Gastrocnemius medialis (tissue), 4 donors: ENCODE results near the gene MEGF11. TPM values are rescaled to one million over a fixed set of nuclear protein-coding genes. Genes with fewer than 3 reads are reported as not detected.

Experiments used
- ATAC-seq, 2 donors: fragments of 150-250 bp; one replicate each; pipeline ENCODE4 v1.9.1; 2016
- DNase-seq, 2 donors: peaks; one replicate each; pipeline ENCODE4 v3.0.0-alpha.2; 2019
- H3K27ac ChIP-seq, 4 donors: fragments of 200-600 bp; sonication (generic); 1 replicate in 1 of 4; 2 replicates in 3 of 4; pipeline ENCODE4 v1.5.1; 2016 to 2018; ENCODE audit warnings: mild to moderate bottlenecking in 2 of 4, moderate library complexity in 1 of 4
- H3K27me3 ChIP-seq, 3 donors: fragments of 200-600 bp; sonication (generic) in 2 of 3; 1 replicate in 1 of 3; 2 replicates in 2 of 3; pipeline versions ENCODE4 v1.5.1 to v1.6.0; 2016 to 2019; ENCODE audit warnings: mild to moderate bottlenecking in 1 of 3, moderate library complexity in 1 of 3
- H3K36me3 ChIP-seq, 2 donors: fragments of 200-600 bp; sonication (generic) in 1 of 2; one replicate each; pipeline ENCODE4 v1.5.1; 2017 to 2018
- H3K4me1 ChIP-seq, 2 donors: fragments of 200-600 bp; sonication (generic) in 1 of 2; one replicate each; pipeline ENCODE4 v1.5.1; 2016 to 2017; ENCODE audit warnings: mild to moderate bottlenecking in 2 of 2
- H3K4me3 ChIP-seq, 4 donors: fragments of 200-600 bp; sonication (generic) in 3 of 4; 1 replicate in 1 of 4; 2 replicates in 3 of 4; pipeline ENCODE4 v1.5.1; 2016 to 2019; ENCODE audit warnings: mild to moderate bottlenecking in 2 of 4
- H3K9me3 ChIP-seq, 3 donors: fragments of 200-600 bp; sonication (generic) in 2 of 3; 1 replicate in 1 of 3; 2 replicates in 2 of 3; pipeline ENCODE4 v1.5.1; 2016 to 2019
- POLR2A ChIP-seq, 2 donors: fragments of 450-650 bp; IDR thresholded peaks; one replicate each; pipeline ENCODE4 v1.6.1; 2017; ENCODE audit warnings: antibody characterized with exemption in 2 of 2, mild to moderate bottlenecking in 2 of 2, moderate library complexity in 2 of 2
- in situ Hi-C, 4 donors: fragments of 200-750 bp; cut with MboI; loops; one replicate each; pipeline versions ENCODE4 v1.15.0 to v1.8.0; 2017; ENCODE audit warnings: low sequenced_read_pairs in 4 of 4
- intact Hi-C: fragments of 100-400 bp; cut with DNase I; formaldehyde crosslinking; loops from one replicate; pipeline ENCODE4 v1.15.1; 2023; ENCODE audit warnings: low total_unique reads
- total RNA-seq, 4 donors: library from RNA; depleted of rRNA; stranded (reverse); fragments of >200 nt; gene quantifications; one replicate each; pipeline versions ENCODE4 v1.1.0 to v1.2.3, GENCODE V29; 2016
- TF ChIP-seq, protein P1 (sequence below), 5 experiments: fragments of 450-650 bp in 3 of 5; fragments of 200-600 bp in 2 of 5; sonication (generic) in 2 of 5; IDR thresholded peaks in 4 of 5; conservative IDR thresholded peaks in 1 of 5; 1 replicate in 4 of 5; 2 replicates in 1 of 5; pipeline ENCODE4 v1.5.1; 2016 to 2019; ENCODE audit warnings: antibody characterized with exemption in 5 of 5, mild to moderate bottlenecking in 3 of 5, moderate library complexity in 3 of 5

MEGF11 gene
- total RNA-seq, 4 donors from 2014 or later = not detected

DNA sequence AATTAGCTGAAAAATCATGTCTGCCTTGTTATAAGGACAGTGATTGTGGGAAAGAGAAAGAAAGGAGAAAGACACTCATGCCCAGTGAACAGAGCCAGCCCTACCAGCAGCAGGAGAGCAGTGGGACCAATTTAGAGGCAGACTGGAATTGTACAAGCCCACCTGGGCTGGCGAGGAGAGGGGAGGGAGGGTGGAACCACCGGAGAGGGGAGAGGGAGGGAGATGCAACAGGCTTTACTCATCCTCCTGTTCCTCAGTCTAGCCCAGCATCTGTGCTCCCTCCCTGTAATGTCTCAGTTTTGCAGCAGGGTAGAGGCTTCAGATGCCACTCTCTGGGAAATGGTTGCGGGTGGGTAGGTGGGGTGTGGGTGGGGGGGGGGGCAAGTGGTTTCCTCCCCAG is 329.5 kb downstream of the MEGF11 start:
- no peak for ATAC-seq
- TF ChIP-seq, protein P1, sequence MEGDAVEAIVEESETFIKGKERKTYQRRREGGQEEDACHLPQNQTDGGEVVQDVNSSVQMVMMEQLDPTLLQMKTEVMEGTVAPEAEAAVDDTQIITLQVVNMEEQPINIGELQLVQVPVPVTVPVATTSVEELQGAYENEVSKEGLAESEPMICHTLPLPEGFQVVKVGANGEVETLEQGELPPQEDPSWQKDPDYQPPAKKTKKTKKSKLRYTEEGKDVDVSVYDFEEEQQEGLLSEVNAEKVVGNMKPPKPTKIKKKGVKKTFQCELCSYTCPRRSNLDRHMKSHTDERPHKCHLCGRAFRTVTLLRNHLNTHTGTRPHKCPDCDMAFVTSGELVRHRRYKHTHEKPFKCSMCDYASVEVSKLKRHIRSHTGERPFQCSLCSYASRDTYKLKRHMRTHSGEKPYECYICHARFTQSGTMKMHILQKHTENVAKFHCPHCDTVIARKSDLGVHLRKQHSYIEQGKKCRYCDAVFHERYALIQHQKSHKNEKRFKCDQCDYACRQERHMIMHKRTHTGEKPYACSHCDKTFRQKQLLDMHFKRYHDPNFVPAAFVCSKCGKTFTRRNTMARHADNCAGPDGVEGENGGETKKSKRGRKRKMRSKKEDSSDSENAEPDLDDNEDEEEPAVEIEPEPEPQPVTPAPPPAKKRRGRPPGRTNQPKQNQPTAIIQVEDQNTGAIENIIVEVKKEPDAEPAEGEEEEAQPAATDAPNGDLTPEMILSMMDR (IDR thresholded peaks at IDR 0.05 in 4 of 5, conservative IDR thresholded peaks at IDR 0.05 in 1 of 5) = no peak
- no peak for TF ChIP-seq POLR2A (IDR thresholded peaks at IDR 0.05)
- H3K4me3 ChIP-seq = no peak overlapping the region
- no peak overlapping the region for H3K27ac ChIP-seq
- no peaks in the 10 kb centered on the region for H3K4me1 ChIP-seq
- DNase-seq = no peak
- in situ Hi-C loops (no loop called here), intact Hi-C loops (no loop called here)
- H3K36me3 ChIP-seq = no peaks in the 10 kb centered on the region
- H3K27me3 ChIP-seq = no peaks in the 10 kb centered on the region
- no peaks in the 10 kb centered on the region for H3K9me3 ChIP-seq

DNA sequence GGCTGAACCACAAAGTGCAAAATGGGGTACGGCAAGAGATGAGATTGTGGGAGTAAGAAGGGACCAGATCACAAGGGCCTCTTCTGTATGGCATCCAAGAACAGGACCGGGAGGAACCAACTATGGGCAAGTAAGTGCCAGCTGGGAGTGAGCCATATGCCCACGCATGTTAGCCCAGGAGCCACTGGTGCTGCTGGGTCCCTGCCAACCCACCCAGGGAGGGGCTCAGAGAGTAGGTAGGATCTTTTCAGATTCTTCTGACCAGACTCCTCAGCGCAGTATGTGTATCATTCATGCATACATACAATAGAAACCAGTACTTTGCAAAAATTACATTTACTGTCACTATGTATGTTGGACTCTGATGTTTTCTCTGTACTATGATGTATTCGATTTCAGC is 330.3 kb downstream of the MEGF11 start:
- Histone ChIP-seq H3K27ac (no peak overlapping the region), H3K36me3 (no peaks in the 10 kb centered on the region), H3K9me3 (no peaks in the 10 kb centered on the region), H3K4me3 (no peak overlapping the region), H3K4me1 (no peaks in the 10 kb centered on the region), H3K27me3 (no peaks in the 10 kb centered on the region)
- DNase-seq (no peak), ATAC-seq (no peak)
- TF ChIP-seq, protein P1 (IDR thresholded peaks at IDR 0.05 in 4 of 5, conservative IDR thresholded peaks at IDR 0.05 in 1 of 5) = no peak
- no peak for TF ChIP-seq POLR2A (IDR thresholded peaks at IDR 0.05)
- in situ Hi-C loops (no loop called here), intact Hi-C loops (no loop called here)

DNA sequence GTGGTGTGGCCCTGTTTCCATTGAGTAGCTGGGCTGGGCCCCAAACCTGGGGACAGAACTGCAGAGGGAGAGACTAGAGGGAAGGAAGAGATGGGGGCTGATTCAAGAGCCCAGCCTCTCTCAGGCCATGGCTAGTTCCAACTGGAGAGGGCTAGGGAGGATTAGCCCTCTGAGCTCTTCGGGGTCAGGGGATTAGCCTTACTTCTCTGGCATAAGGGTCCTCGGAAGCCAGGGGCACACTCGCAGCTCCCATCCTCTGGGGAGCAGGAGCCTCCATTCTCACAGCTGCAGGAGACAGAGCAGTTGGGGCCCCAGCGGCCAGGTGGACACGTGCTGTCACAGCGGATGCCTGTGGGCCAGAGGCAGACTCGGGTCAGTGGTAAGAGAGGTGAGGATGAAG is 330.9 kb downstream of the MEGF11 start:
- Histone ChIP-seq H3K9me3 (no peaks in the 10 kb centered on the region), H3K36me3 (no peaks in the 10 kb centered on the region), H3K4me3 (no peak overlapping the region), H3K4me1 (no peaks in the 10 kb centered on the region), H3K27me3 (no peaks in the 10 kb centered on the region), H3K27ac (no peak overlapping the region)
- ATAC-seq (no peak), DNase-seq (no peak)
- in situ Hi-C loops (no loop called here), intact Hi-C loops (no loop called here)
- TF ChIP-seq, protein P1 (IDR thresholded peaks at IDR 0.05 in 4 of 5, conservative IDR thresholded peaks at IDR 0.05 in 1 of 5) = no peak
- TF ChIP-seq POLR2A (IDR thresholded peaks at IDR 0.05) = no peak

DNA sequence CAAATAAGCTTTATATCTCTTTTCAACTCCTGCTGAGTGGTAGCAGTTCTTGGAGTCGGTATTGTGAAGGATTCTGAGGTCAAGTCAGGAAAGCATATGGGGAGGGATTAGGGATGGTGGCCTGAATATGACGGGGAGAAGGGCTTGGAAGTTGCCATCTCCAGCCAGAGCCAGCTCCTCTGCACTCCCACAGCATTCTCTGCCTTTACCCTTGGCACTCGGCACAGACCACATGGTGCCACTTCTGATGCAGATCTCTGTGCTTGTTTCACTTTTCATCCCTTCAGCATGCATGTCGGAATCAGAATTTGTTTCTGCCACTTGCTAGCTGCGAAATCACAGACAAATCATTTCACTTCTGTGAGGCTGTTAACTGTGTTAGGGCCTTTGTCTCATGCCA is 331.8 kb downstream of the MEGF11 start:
- DNase-seq (no peak), ATAC-seq (no peak)
- intact Hi-C loops = no loop called here
- Histone ChIP-seq H3K36me3 (no peaks in the 10 kb centered on the region), H3K27ac (no peak overlapping the region), H3K9me3 (no peaks in the 10 kb centered on the region), H3K27me3 (no peaks in the 10 kb centered on the region), H3K4me1 (peaks cover 0 to 2% of the 10 kb centered on the region in 2 donors), H3K4me3 (no peak overlapping the region)
- TF ChIP-seq, protein P1 (IDR thresholded peaks at IDR 0.05 in 4 of 5, conservative IDR thresholded peaks at IDR 0.05 in 1 of 5) = no peak
- no peak for TF ChIP-seq POLR2A (IDR thresholded peaks at IDR 0.05)
- in situ Hi-C loops = no loop called here

DNA sequence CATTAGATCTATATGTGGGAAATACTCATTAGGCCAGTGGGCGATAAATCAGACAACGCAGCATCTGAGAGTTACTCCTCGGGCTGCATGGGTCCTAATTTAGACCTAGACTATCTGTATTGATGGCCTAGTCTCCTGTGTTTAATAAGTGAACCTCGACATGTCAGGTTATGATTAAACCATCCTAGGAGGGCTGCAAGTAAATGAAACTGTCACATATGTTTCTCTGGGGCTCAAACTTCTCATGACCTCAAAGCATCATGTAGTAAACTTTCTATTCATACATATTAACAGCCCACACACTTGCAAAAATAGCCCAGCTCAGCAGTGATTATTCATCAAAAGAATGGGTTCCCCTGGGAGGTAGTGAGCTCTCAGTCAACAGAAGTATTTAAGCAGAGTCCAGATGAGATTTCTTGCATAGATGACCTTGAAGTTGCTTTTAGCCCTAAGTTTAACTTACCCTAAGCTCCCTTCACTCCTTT is 332.7 kb downstream of the MEGF11 start:
- Histone ChIP-seq H3K27ac (no peak overlapping the region), H3K4me3 (no peak overlapping the region), H3K36me3 (no peaks in the 10 kb centered on the region), H3K9me3 (no peaks in the 10 kb centered on the region), H3K27me3 (no peaks in the 10 kb centered on the region), H3K4me1 (peaks cover 0 to 2% of the 10 kb centered on the region in 2 donors)
- ATAC-seq = no peak
- DNase-seq = no peak
- no peak for TF ChIP-seq POLR2A (IDR thresholded peaks at IDR 0.05)
- TF ChIP-seq, protein P1 (IDR thresholded peaks at IDR 0.05 in 4 of 5, conservative IDR thresholded peaks at IDR 0.05 in 1 of 5) = no peak
- intact Hi-C loops (no loop called here), in situ Hi-C loops (no loop called here)
